HepG2 (cell line): ENCODE data around the gene TCF7L2. TPM values are rescaled to one million over a fixed set of nuclear protein-coding genes. Genes with fewer than 3 reads are reported as not detected.

Experiments used
- AKNA ChIP-seq: sonication (generic); formaldehyde crosslinking; IDR thresholded peaks from 2 replicates; pipeline ENCODE4 v1.4.0; 2020; ENCODE audit warnings: missing genetic modification reagents, borderline replicate concordance
- DR1 ChIP-seq: sonication (generic); formaldehyde crosslinking; IDR thresholded peaks from 2 replicates; pipeline ENCODE4 v1.8.0; 2021; ENCODE audit warnings: mild to moderate bottlenecking, missing genetic modification reagents, inconsistent platforms
- EED ChIP-seq: sonication (generic); formaldehyde crosslinking; IDR thresholded peaks from 2 replicates; pipeline ENCODE4 v1.5.0; 2020; ENCODE audit warnings: mild to moderate bottlenecking, missing genetic modification reagents
- ELK4 ChIP-seq: sonication (generic); formaldehyde crosslinking; IDR thresholded peaks from 2 replicates; pipeline ENCODE4 v1.9.0; 2021; ENCODE audit warnings: missing genetic modification reagents, borderline replicate concordance
- ETV5 ChIP-seq: IDR thresholded peaks from 2 replicates; pipeline ENCODE4 v1.6.1; 2018; ENCODE audit warnings: missing biosample characterization, missing genetic modification reagents, inconsistent platforms, borderline replicate concordance
- GATAD2A ChIP-seq: IDR thresholded peaks from 2 replicates; pipeline ENCODE4 v1.6.1; 2016
- HNRNPH1 ChIP-seq: fragments of 200-400 bp; formaldehyde crosslinking; optimal IDR thresholded peaks from 2 replicates; pipeline ENCODE3; 2017; ENCODE audit warnings: mild to moderate bottlenecking, low read depth, low read length
- MEF2D ChIP-seq: sonication (generic); formaldehyde crosslinking; IDR thresholded peaks from 2 replicates; pipeline ENCODE4 v1.5.1; 2020; ENCODE audit warnings: mild to moderate bottlenecking, missing genetic modification reagents
- MXD3 ChIP-seq: IDR thresholded peaks from 2 replicates; pipeline ENCODE4 v1.6.1; 2016; ENCODE audit warnings: mild to moderate bottlenecking, missing biosample characterization, missing genetic modification reagents
- NFKBIZ ChIP-seq: IDR thresholded peaks from 2 replicates; pipeline ENCODE4 v1.6.1; 2018; ENCODE audit warnings: missing genetic modification reagents, missing compliant biosample characterization
- PHF21A ChIP-seq: sonication (generic); formaldehyde crosslinking; IDR thresholded peaks from 2 replicates; pipeline ENCODE4 v1.5.0; 2020; ENCODE audit warnings: mild to moderate bottlenecking, missing genetic modification reagents
- RBFOX2 ChIP-seq: fragments of 200-400 bp; formaldehyde crosslinking; IDR thresholded peaks from 2 replicates; pipeline ENCODE4 v1.6.1; 2017; ENCODE audit warnings: low read depth, mild to moderate bottlenecking, low read length
- TCF12 ChIP-seq, 2 experiments: fragments of 450-650 bp in 1 of 2; sonication (generic) in 1 of 2; formaldehyde crosslinking in 1 of 2; IDR thresholded peaks; 2 replicates each; pipeline versions ENCODE4 v1.6.1 to v1.8.0; 2017 to 2022; ENCODE audit warnings: antibody characterized with exemption in 1 of 2, mild to moderate bottlenecking in 1 of 2, missing genetic modification reagents in 1 of 2, moderate library complexity in 1 of 2
- ZC3H4 ChIP-seq: sonication (generic); formaldehyde crosslinking; IDR thresholded peaks from 2 replicates; pipeline ENCODE4 v1.4.0; 2020; ENCODE audit warnings: missing genetic modification reagents, borderline replicate concordance
- ZNF251 ChIP-seq: sonication (generic); formaldehyde crosslinking; IDR thresholded peaks from 2 replicates; pipeline ENCODE4 v1.9.0; 2021; ENCODE audit warnings: mild to moderate bottlenecking, missing genetic modification reagents
- ZNF44 ChIP-seq: sonication (generic); formaldehyde crosslinking; IDR thresholded peaks from 2 replicates; pipeline ENCODE4 v1.5.1; 2020; ENCODE audit warnings: mild to moderate bottlenecking, missing genetic modification reagents
- ZNF569 ChIP-seq: sonication (generic); formaldehyde crosslinking; IDR thresholded peaks from 2 replicates; pipeline ENCODE4 v1.5.0; 2020; ENCODE audit warnings: mild to moderate bottlenecking, missing genetic modification reagents, moderate library complexity, borderline replicate concordance
- ZNF709 ChIP-seq: sonication (generic); formaldehyde crosslinking; IDR thresholded peaks from 2 replicates; pipeline ENCODE4 v1.5.0; 2020; ENCODE audit warnings: mild to moderate bottlenecking, missing genetic modification reagents
- ZNF839 ChIP-seq: sonication (generic); formaldehyde crosslinking; IDR thresholded peaks from 2 replicates; pipeline ENCODE4 v1.4.0; 2020; ENCODE audit warnings: missing genetic modification reagents, mild to moderate bottlenecking, borderline replicate concordance
- ZUFSP ChIP-seq: sonication (generic); formaldehyde crosslinking; IDR thresholded peaks from 2 replicates; pipeline ENCODE4 v1.9.0; 2021; ENCODE audit warnings: missing genetic modification reagents, mild to moderate bottlenecking, borderline replicate concordance
- polyA plus RNA-seq, 8 experiments: library from polyadenylated mRNA; depleted of rRNA in 3 of 8; stranded (reverse) in 7 of 8; unstranded in 1 of 8; fragments of >200 nt; fragmentation: Illumina TruSeq in 4 of 8; extraction: Trizol in 4 of 8; gene quantifications; 2 replicates each; pipeline versions ENCODE4 v1.2.1 to v1.2.3, GENCODE V29; 2011 to 2016; ENCODE audit warnings: low read depth in 4 of 8, missing spikeins in 1 of 8, mixed read lengths in 1 of 8; ENCODE audit not compliant: insufficient read depth in 1 of 8
- total RNA-seq, 5 experiments: library from RNA; depleted of rRNA; stranded (reverse); fragments of >200 nt; fragmentation: Illumina TruSeq; extraction: Trizol; gene quantifications; 2 replicates each; pipeline ENCODE4 v1.2.3, GENCODE V29; 2016; ENCODE audit warnings: low read depth in 1 of 5

Gene TCF7L2
- total and polyA plus RNA-seq, 2 of the 13 experiments (the other 11 are each of a cell fraction or from before 2014, with no cell fraction given), result 3.9 to 13.7 TPM

GRCh38 chr10:113087165-113088029 is 137.3 kb downstream of the TCF7L2 start (continued):
- TF ChIP-seq ZNF709 (CRISPR knock-in tag), result no peak
- TF ChIP-seq ZUFSP (CRISPR knock-in tag), result no peak
- TF ChIP-seq ZNF251 (CRISPR knock-in tag), result no peak
- TF ChIP-seq AKNA, result no peak
- peak; percentile 80; the same call in 1 of the 2 replicates for TF ChIP-seq MEF2D (CRISPR knock-in tag)
- peak; percentile 88; the same call in 1 of the 2 replicates for TF ChIP-seq ETV5 (CRISPR knock-in tag)
- no peak for TF ChIP-seq ZNF569 (CRISPR knock-in tag)
- no peak for TF ChIP-seq HNRNPH1
- TF ChIP-seq DR1 (CRISPR knock-in tag), result no peak
- TF ChIP-seq ZNF839 (CRISPR knock-in tag), result no peak
- TF ChIP-seq TCF12 (IDR thresholded peaks at IDR 0.05), result no peak
- TF ChIP-seq TCF12 (CRISPR knock-in tag; IDR thresholded peaks at IDR 0.05), result 0 out of 2 replicates have a peak, but pooled peaks have one; percentile 42
- TF ChIP-seq MXD3, result no peak
- TF ChIP-seq PHF21A, result peak; percentile 73; the same call in 1 of the 2 replicates
- no peak for TF ChIP-seq RBFOX2
- TF ChIP-seq GATAD2A (CRISPR knock-in tag), result peak; percentile 96
- peak; percentile 84; the same call in 1 of the 2 replicates for TF ChIP-seq NFKBIZ (CRISPR knock-in tag)
- no peak for TF ChIP-seq EED
- TF ChIP-seq ELK4 (CRISPR knock-in tag), result no peak
- no peak for TF ChIP-seq ZNF44 (CRISPR knock-in tag)
- no peak for TF ChIP-seq ZC3H4 (CRISPR knock-in tag)
